ENCODE results near the gene CCT4.
"Not testable (repeated sequence)": the region's sequence is repeated elsewhere in the genome, so short reads cannot be mapped to it uniquely, and the experiment has no call there.

CCT4 gene

DNA sequence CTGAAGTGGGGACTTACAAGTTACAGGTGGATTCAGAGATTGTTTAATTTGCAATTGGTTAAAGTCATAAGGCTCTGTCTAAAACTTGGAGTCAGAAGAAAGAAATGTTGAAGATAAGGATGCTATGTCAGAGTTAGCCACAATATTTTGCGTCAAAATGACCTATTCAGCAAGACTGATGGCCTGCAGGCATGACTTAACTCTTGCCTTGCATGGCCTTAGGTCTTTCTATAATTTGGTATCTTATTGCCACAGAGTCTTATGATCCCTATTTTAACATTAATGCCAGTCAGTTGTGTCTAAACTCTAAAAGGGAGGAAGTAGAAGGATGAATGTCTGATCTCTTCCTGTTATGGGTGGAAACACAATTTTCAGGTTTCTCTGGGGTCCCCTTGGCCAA, 11.8 kb upstream of the CCT4 start:
- H3K4me3 ChIP-seq (ENCODE audit: low read depth, low read length): no peak overlapping the region
- TF ChIP-seq, protein P1, sequence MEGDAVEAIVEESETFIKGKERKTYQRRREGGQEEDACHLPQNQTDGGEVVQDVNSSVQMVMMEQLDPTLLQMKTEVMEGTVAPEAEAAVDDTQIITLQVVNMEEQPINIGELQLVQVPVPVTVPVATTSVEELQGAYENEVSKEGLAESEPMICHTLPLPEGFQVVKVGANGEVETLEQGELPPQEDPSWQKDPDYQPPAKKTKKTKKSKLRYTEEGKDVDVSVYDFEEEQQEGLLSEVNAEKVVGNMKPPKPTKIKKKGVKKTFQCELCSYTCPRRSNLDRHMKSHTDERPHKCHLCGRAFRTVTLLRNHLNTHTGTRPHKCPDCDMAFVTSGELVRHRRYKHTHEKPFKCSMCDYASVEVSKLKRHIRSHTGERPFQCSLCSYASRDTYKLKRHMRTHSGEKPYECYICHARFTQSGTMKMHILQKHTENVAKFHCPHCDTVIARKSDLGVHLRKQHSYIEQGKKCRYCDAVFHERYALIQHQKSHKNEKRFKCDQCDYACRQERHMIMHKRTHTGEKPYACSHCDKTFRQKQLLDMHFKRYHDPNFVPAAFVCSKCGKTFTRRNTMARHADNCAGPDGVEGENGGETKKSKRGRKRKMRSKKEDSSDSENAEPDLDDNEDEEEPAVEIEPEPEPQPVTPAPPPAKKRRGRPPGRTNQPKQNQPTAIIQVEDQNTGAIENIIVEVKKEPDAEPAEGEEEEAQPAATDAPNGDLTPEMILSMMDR (IDR thresholded peaks at IDR 0.05; ENCODE audit: low read depth, low read length): no peak

DNA sequence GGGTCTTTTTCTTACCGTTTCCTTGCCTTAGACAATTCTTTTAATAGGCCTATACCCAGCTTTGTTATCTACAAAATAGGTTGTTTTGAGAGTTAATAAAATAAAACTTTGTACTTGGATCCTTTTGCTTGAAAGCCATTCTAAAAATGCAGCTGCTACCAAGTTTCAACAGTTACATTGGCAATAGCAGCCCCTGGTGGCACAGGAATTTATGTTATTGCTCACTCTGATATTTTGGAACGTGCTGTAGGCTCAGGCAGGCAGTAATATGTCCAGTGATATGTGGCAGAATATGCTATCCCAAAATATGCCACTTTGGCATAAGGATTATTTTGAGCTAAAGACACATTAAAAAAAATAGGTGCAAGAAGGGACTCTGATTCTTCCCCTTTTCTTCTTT, 10.4 kb upstream of the CCT4 start:
- no peak overlapping the region for H3K4me3 ChIP-seq (ENCODE audit: low read depth, low read length)
- TF ChIP-seq, protein P1 (IDR thresholded peaks at IDR 0.05; ENCODE audit: low read depth, low read length): peak; percentile 36; the same call in 1 of the 2 replicates

DNA sequence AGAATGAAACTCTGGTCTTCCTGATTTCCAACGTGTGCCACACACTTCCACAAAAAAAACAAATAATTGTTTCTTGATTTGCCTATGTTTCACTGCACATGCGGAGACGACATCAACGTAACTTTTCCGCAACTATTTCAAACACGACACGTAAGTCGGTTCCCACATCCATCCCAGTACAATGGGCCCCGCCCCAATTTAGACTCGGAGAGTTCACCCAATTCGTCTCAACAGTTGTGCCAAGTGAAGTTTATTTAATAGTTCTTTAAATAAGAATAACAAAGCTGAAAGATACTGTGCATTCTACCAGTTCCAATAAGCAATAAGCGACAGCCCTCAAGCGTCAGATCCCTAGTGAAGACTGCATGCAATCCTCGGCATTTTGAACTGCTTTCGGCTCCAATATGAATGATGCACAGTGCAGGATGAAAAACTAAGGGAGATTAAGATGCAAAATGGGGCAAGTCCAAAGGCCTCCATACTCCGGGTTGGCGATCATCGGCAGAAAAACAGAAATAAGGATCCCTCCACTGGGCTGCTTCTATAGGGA, 664 bp downstream of the CCT4 start:
- H3K4me3 ChIP-seq (ENCODE audit: low read depth, low read length): peak overlapping the region; percentile 84
- TF ChIP-seq, protein P1 (IDR thresholded peaks at IDR 0.05; ENCODE audit: low read depth, low read length): no peak

DNA sequence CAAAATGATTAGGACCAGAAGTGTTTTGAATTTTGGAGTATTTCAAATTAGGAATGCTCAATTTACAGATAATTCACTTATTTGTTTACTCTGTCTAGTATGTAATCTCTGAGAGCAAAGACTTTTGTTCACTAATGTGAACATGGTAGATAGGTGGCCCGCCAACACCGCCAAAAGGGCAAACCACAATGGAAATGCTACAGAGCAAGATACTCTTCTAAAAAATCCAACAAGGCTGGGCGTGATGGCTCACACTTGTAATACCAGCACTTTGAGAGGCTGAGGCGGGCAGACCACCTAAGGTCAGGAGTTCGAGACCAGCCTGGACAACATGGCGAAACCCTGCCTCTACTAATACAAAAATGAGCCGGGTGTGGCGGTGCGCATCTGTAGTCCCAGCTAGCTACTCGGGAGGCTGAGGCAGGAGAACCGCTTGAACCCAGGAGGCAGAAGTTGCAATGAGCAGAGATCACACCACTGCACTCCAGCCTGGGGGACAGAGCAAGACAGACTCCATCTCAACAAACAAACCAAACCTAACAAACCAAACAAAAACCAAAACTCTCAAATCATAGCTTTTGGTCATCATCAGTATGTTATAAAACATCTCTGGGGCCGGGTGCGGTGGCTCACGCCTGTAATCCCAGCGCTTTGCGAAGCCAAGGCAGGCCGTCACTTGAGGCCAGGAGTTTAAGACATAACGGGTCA, 2.4 kb downstream of the CCT4 start:
- TF ChIP-seq, protein P1 (IDR thresholded peaks at IDR 0.05; ENCODE audit: low read depth, low read length): no peak
- H3K4me3 ChIP-seq (ENCODE audit: low read depth, low read length): no peak overlapping the region

DNA sequence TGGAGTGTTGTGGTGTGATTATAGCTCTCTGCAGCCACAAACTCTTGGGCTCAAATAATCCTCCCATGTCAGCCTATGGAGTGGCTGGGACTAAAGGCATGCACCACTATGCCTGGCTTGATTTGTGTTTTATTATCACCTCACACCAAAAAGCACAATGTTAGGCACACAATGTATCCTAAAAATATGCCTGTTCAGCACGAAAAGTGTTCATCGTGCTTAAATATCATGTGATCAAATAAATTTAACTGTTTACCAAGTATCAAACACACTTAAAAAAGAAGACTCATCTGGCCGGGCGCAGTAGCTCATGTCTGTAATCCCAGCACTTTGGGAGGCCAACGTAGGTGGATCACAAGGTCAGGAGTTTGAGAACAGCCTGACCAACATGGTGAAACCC, 5.6 kb downstream of the CCT4 start:
- TF ChIP-seq, protein P1 (IDR thresholded peaks at IDR 0.05; ENCODE audit: low read depth, low read length): no peak
- H3K4me3 ChIP-seq (ENCODE audit: low read depth, low read length): no peak overlapping the region

DNA sequence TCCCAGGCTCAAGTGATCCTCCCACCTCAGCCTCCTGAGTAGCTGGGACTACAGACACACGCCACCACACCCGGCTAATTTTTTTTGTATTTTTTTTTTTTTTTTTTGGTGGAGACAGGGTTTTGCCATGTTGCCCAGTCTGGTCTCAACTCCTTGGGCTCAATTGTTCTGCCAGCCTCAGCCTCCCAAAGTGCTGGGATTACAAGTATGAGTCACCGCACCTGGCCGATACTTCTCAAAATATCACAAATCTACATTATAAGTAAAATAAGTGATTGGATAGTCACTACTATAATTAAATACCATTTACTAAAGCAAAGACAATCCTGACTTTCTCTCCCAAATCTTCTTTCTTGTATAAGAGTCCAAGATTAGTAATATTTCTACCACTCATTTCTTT, 9.1 kb downstream of the CCT4 start:
- H3K4me3 ChIP-seq (ENCODE audit: low read depth, low read length): not testable (repeated sequence)

DNA sequence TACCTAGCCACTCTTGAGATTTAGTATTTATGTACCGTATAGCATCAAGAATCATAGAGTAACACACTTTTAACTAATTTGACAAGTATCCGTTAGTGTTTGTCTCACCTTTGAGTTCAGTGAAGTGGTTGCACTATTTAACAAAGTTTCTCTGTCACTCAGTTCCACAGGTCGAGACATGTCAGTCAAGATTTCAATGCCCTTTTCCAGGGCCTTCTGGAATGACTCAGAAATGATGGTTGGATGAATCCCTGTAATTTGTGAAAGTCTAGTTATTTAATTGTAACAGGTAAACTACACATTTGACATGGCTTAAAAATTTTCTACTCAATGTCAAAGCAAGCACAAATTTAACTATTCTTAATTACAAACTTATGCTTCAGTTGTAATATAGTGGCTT, 9.7 kb downstream of the CCT4 start:
- TF ChIP-seq, protein P1 (IDR thresholded peaks at IDR 0.05; ENCODE audit: low read depth, low read length): no peak
- no peak overlapping the region for H3K4me3 ChIP-seq (ENCODE audit: low read depth, low read length)
